DMS153 (cell line): ENCODE data around the gene WFDC9.
"Not testable (repeated sequence)": the region's sequence is repeated elsewhere in the genome, so short reads cannot be mapped to it uniquely, and the experiment has no call there.

Source experiments
- DNase-seq: peaks from one replicate; lab custom pipeline; 2025; lab: John Stamatoyannopoulos, UW

WFDC9 gene

GRCh38 chr20:45592574-45593189 lies 38.4 kb downstream of the WFDC9 start:
- peak; percentile 13 for DNase-seq

- DNase-seq, result no peak
Measured at GRCh38 chr20:45589725-45590124, 41.4 kb downstream of the WFDC9 start.

GRCh38 chr20:45588800-45589199 lies 42.3 kb downstream of the WFDC9 start:
- no peak for DNase-seq

DNA sequence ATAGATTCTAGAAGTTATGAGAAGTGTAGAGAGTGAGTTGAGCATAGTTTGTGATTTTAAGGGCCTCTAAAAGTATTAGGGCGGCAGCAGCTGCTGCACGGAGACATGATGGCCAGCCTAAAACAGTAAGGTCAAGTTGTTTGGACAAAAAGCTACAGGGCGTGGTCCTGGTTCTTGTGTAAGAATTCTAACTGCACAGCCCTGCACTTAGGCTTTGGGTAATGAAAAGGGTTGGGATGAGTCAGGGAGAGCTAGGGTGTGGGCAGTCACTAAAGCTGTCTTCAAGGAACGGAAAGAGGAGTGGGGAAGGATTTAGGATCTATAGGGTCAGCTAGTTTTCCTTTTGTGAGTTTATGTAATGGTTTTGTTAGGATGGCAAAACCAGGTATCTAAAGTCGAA lies 45.1 kb downstream of the WFDC9 start:
- not testable (repeated sequence) for DNase-seq

- not testable (repeated sequence) for DNase-seq
Measured at GRCh38 chr20:45584294-45584693, 46.8 kb downstream of the WFDC9 start.

DNA sequence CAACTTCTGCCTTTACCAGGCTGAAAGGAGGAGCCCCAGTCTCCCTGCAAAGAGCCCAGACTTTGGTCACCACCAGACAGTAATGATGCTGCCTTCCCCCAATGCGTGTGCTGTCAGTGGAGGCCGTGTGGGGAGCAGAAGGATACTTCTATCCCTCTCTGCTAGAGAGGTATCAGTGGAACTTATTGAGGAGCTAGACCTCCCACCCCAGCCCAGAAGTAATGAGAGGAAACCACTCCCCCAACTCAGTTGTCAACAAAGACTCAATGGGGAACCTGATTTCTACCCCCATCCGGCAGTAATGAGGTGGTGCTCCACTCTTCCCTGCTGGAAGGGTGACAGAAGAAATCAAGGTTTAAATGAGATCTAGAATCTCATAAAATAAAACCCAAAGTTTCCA lies 47.6 kb downstream of the WFDC9 start:
- no peak for DNase-seq

- no peak for DNase-seq
Measured at GRCh38 chr20:45581702-45582101, 49.4 kb downstream of the WFDC9 start.

GRCh38 chr20:45579184-45579583 lies 51.9 kb downstream of the WFDC9 start, which contains the start of gene WFDC8:
Gene WFDC8 (minus strand): TSS chr20:45579284. CDS start chr20:45579247, 37 bp downstream.
- no peak for DNase-seq

- no peak for DNase-seq
Measured at GRCh38 chr20:45578231-45578630, 52.9 kb downstream of the WFDC9 start.

DNA sequence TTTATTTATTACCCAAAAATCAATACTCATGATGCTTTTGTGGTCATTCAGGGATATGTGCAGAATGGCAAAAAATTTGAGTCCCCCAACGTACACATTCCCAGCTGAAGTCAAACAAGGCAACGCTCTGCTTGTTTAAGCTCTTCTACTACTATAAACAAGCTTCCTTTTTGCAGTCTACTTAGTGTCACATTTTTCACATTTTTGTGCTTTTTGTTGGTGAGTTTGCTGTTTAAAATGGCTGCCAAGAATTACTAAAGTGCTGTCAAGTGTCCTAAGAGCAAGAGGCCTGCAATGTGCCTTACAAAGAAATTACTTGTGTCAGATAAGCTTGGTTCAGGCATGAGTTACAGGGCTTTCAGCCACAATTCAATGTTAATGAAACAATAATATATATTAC lies 54.1 kb downstream of the WFDC9 start:
- DNase-seq, result no peak

- no peak for DNase-seq
Measured at GRCh38 chr20:45575931-45576330, 55.2 kb downstream of the WFDC9 start.

DNA sequence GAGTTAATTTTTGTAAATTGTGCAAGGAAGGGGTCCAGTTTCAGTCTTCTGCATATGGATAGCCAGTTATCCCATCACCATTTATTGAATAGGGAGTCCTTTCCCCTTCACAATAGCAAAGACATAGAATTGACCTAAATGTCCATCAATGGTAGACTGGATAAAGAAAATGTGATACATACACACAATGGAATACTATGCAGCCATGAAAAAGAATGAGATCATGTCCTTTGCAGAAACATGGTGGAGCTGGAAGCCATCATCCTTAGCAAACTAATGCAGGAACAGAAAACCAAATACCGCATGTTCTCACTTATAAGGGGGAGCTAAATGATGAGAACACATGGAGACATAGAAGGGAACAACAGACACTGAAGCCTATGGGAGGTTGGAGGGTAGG lies 61.4 kb downstream of the WFDC9 start:
- DNase-seq, result not testable (repeated sequence)

- DNase-seq, result no peak
Measured at GRCh38 chr20:45564760-45565276, 66.3 kb downstream of the WFDC9 start.
